HepG2 (cell line): ENCODE measurements around the gene GEMIN4. TPM values are rescaled to one million over a fixed set of nuclear protein-coding genes. Genes with fewer than 3 reads are reported as not detected.

ENCODE experiments used
- EHMT2 ChIP-seq: fragments of 200-600 bp; sonication (generic); IDR thresholded peaks from 2 replicates; pipeline ENCODE4 v1.7.0; 2017; ENCODE audit warnings: antibody characterized with exemption, low read depth, low read length, borderline replicate concordance
- HNRNPL ChIP-seq: fragments of 200-400 bp; formaldehyde crosslinking; IDR thresholded peaks from 2 replicates; pipeline ENCODE4 v1.6.1; 2017; ENCODE audit warnings: mild to moderate bottlenecking, low read depth, low read length
- TBX2 ChIP-seq: sonication (generic); formaldehyde crosslinking; IDR thresholded peaks from 2 replicates; pipeline ENCODE4 v1.5.0; 2020; ENCODE audit warnings: missing genetic modification reagents, mild to moderate bottlenecking, borderline replicate concordance
- ZNF251 ChIP-seq: sonication (generic); formaldehyde crosslinking; IDR thresholded peaks from 2 replicates; pipeline ENCODE4 v1.9.0; 2021; ENCODE audit warnings: mild to moderate bottlenecking, missing genetic modification reagents
- ZNF253 ChIP-seq: sonication (generic); formaldehyde crosslinking; IDR thresholded peaks from 2 replicates; pipeline ENCODE4 v1.8.0; 2022; ENCODE audit warnings: mild to moderate bottlenecking, missing genetic modification reagents, borderline replicate concordance
- ZNF572 ChIP-seq: sonication (generic); formaldehyde crosslinking; IDR thresholded peaks from 2 replicates; pipeline ENCODE4 v1.5.1; 2020; ENCODE audit warnings: mild to moderate bottlenecking, missing genetic modification reagents
- ZNF737 ChIP-seq: sonication (generic); formaldehyde crosslinking; IDR thresholded peaks from 2 replicates; pipeline ENCODE4 v1.5.0; 2020; ENCODE audit warnings: missing genetic modification reagents, mild to moderate bottlenecking, borderline replicate concordance
- ZNF792 ChIP-seq: IDR thresholded peaks from 2 replicates; pipeline ENCODE4 v1.6.1; 2016
- polyA plus RNA-seq, 8 experiments: library from polyadenylated mRNA; depleted of rRNA in 3 of 8; stranded (reverse) in 7 of 8; unstranded in 1 of 8; fragments of >200 nt; fragmentation: Illumina TruSeq in 4 of 8; extraction: Trizol in 4 of 8; gene quantifications; 2 replicates each; pipeline versions ENCODE4 v1.2.1 to v1.2.3, GENCODE V29; 2011 to 2016; ENCODE audit warnings: low read depth in 4 of 8, missing spikeins in 1 of 8, mixed read lengths in 1 of 8; ENCODE audit not compliant: insufficient read depth in 1 of 8
- total RNA-seq, 5 experiments: library from RNA; depleted of rRNA; stranded (reverse); fragments of >200 nt; fragmentation: Illumina TruSeq; extraction: Trizol; gene quantifications; 2 replicates each; pipeline ENCODE4 v1.2.3, GENCODE V29; 2016; ENCODE audit warnings: low read depth in 1 of 5
- TF ChIP-seq, protein P1 (sequence below), 2 experiments: fragments of 450-650 bp in 1 of 2; sonication (generic) in 1 of 2; formaldehyde crosslinking in 1 of 2; IDR thresholded peaks; 2 replicates each; pipeline versions ENCODE4 v1.6.1 to v1.8.0; 2016 to 2022; ENCODE audit warnings: antibody characterized with exemption in 1 of 2, mild to moderate bottlenecking in 1 of 2, missing genetic modification reagents in 1 of 2
- TF ChIP-seq, protein P2 (sequence below): sonication (generic); formaldehyde crosslinking; IDR thresholded peaks from 2 replicates; pipeline ENCODE4 v1.4.0; 2020; ENCODE audit warnings: missing genetic modification reagents, borderline replicate concordance
- TF ChIP-seq, protein P3 (sequence below): sonication (generic); formaldehyde crosslinking; IDR thresholded peaks from 2 replicates; pipeline ENCODE4 v1.8.0; 2022; ENCODE audit warnings: missing genetic modification reagents, mild to moderate bottlenecking, moderate library complexity, borderline replicate concordance
- TF ChIP-seq, protein P4 (sequence below): sonication (generic); formaldehyde crosslinking; IDR thresholded peaks from 2 replicates; pipeline ENCODE4 v1.5.0; 2020; ENCODE audit warnings: mild to moderate bottlenecking, low read depth, missing genetic modification reagents, borderline replicate concordance

Gene GEMIN4
- total and polyA plus RNA-seq, 2 of the 13 experiments (the other 11 are each of a cell fraction or from before 2014, with no cell fraction given), result 10.8 to 22.7 TPM

DNA sequence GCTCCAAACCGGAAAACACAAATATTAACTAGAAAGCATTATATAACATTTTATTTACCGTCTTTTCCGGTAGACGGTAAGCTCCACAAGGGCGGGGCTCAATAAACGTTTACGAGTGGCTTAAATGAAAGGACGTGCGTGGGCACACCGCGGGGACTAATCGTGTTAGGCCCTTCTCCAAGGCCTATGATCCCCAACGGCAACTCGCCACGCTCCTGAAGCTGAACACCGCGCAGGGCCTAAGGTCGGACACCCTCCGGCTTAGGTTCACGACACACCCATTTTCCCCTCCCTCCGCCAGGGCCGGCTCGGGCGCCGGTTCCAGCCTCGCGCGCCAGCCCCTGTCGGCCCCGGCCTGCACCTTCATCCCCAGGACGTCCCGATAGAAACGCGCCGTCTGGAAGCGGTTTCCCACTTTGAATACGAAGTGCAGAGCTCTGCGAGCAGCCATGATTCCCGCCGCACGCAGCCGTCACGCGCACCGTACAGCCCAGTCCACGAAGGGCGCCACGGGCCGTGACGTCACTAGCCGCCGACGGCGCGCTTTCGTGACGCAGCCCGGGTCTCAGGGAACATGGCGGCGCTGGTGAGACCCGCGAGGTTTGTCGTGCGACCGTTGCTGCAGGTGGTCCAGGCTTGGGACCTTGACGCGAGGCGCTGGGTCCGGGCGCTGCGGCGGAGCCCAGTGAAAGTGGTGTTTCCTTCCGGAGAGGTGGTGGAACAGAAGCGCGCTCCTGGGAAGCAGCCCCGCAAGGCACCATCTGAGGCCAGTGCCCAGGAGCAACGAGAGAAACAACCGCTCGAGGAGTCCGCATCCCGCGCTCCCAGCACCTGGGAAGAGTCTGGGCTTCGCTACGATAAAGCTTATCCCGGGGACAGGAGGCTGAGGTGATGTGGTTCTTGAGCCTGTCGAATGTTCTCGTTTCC lies 30.0 kb upstream of the GEMIN4 start, which contains the start of the genes GLOD4 and MRM3 (continued):
- TF ChIP-seq, protein P1, sequence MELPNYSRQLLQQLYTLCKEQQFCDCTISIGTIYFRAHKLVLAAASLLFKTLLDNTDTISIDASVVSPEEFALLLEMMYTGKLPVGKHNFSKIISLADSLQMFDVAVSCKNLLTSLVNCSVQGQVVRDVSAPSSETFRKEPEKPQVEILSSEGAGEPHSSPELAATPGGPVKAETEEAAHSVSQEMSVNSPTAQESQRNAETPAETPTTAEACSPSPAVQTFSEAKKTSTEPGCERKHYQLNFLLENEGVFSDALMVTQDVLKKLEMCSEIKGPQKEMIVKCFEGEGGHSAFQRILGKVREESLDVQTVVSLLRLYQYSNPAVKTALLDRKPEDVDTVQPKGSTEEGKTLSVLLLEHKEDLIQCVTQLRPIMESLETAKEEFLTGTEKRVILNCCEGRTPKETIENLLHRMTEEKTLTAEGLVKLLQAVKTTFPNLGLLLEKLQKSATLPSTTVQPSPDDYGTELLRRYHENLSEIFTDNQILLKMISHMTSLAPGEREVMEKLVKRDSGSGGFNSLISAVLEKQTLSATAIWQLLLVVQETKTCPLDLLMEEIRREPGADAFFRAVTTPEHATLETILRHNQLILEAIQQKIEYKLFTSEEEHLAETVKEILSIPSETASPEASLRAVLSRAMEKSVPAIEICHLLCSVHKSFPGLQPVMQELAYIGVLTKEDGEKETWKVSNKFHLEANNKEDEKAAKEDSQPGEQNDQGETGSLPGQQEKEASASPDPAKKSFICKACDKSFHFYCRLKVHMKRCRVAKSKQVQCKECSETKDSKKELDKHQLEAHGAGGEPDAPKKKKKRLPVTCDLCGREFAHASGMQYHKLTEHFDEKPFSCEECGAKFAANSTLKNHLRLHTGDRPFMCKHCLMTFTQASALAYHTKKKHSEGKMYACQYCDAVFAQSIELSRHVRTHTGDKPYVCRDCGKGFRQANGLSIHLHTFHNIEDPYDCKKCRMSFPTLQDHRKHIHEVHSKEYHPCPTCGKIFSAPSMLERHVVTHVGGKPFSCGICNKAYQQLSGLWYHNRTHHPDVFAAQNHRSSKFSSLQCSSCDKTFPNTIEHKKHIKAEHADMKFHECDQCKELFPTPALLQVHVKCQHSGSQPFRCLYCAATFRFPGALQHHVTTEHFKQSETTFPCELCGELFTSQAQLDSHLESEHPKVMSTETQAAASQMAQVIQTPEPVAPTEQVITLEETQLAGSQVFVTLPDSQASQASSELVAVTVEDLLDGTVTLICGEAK (IDR thresholded peaks at IDR 0.05), result no peak
- TF ChIP-seq, protein P1 (CRISPR knock-in tag; IDR thresholded peaks at IDR 0.05), result peak; percentile 84
- TF ChIP-seq EHMT2 (no peak), ZNF737 (CRISPR knock-in tag) (0 out of 2 replicates have a peak, but pooled peaks have one; percentile 61), ZNF251 (no peak), ZNF572 (no peak; the same call in 1 of the 2 replicates), ZNF792 (CRISPR knock-in tag) (peak; percentile 60; the same call in 1 of the 2 replicates), ZNF253 (peak; percentile 72; the same call in 1 of the 2 replicates), TBX2 (CRISPR knock-in tag) (peak; percentile 88), HNRNPL (0 out of 2 replicates have a peak, but pooled peaks have one; percentile 57)
- TF ChIP-seq, protein P2, sequence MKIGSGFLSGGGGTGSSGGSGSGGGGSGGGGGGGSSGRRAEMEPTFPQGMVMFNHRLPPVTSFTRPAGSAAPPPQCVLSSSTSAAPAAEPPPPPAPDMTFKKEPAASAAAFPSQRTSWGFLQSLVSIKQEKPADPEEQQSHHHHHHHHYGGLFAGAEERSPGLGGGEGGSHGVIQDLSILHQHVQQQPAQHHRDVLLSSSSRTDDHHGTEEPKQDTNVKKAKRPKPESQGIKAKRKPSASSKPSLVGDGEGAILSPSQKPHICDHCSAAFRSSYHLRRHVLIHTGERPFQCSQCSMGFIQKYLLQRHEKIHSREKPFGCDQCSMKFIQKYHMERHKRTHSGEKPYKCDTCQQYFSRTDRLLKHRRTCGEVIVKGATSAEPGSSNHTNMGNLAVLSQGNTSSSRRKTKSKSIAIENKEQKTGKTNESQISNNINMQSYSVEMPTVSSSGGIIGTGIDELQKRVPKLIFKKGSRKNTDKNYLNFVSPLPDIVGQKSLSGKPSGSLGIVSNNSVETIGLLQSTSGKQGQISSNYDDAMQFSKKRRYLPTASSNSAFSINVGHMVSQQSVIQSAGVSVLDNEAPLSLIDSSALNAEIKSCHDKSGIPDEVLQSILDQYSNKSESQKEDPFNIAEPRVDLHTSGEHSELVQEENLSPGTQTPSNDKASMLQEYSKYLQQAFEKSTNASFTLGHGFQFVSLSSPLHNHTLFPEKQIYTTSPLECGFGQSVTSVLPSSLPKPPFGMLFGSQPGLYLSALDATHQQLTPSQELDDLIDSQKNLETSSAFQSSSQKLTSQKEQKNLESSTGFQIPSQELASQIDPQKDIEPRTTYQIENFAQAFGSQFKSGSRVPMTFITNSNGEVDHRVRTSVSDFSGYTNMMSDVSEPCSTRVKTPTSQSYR (CRISPR knock-in tag), result peak; percentile 39; the same call in 1 of the 2 replicates
- TF ChIP-seq, protein P3, sequence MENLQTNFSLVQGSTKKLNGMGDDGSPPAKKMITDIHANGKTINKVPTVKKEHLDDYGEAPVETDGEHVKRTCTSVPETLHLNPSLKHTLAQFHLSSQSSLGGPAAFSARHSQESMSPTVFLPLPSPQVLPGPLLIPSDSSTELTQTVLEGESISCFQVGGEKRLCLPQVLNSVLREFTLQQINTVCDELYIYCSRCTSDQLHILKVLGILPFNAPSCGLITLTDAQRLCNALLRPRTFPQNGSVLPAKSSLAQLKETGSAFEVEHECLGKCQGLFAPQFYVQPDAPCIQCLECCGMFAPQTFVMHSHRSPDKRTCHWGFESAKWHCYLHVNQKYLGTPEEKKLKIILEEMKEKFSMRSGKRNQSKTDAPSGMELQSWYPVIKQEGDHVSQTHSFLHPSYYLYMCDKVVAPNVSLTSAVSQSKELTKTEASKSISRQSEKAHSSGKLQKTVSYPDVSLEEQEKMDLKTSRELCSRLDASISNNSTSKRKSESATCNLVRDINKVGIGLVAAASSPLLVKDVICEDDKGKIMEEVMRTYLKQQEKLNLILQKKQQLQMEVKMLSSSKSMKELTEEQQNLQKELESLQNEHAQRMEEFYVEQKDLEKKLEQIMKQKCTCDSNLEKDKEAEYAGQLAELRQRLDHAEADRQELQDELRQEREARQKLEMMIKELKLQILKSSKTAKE (CRISPR knock-in tag), result peak; percentile 64
- TF ChIP-seq, protein P4, sequence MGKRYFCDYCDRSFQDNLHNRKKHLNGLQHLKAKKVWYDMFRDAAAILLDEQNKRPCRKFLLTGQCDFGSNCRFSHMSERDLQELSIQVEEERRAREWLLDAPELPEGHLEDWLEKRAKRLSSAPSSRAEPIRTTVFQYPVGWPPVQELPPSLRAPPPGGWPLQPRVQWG, result no peak
